GM06990 (cell line): ENCODE data around the gene TRIM58.

Experiments used
- DNase-seq: peaks from one replicate; pipeline ENCODE4 v3.0.0-alpha.2; 2011; ENCODE audit not compliant: insufficient read length; ENCODE audit errors: extremely low read depth
- H3K27me3 ChIP-seq: replicated peaks from 2 replicates; pipeline ENCODE4 v1.6.0; 2011; ENCODE audit warnings: low read length; ENCODE audit not compliant: control insufficient read depth, insufficient read depth
- H3K36me3 ChIP-seq: 2 replicates; pipeline ENCODE4 v1.5.1; 2011; ENCODE audit warnings: low read length; ENCODE audit not compliant: control insufficient read depth, insufficient read depth
- H3K4me3 ChIP-seq: replicated peaks from 2 replicates; pipeline ENCODE4 v1.5.1; 2011; ENCODE audit warnings: low read depth, mild to moderate bottlenecking, control low read depth, low read length
- TF ChIP-seq, protein P1 (sequence below): IDR thresholded peaks from 2 replicates; pipeline ENCODE4 v1.5.1; 2011; ENCODE audit warnings: low read length, control low read depth, mild to moderate bottlenecking, inconsistent platforms; ENCODE audit not compliant: insufficient read depth, poor library complexity, severe bottlenecking

TRIM58 gene

DNA sequence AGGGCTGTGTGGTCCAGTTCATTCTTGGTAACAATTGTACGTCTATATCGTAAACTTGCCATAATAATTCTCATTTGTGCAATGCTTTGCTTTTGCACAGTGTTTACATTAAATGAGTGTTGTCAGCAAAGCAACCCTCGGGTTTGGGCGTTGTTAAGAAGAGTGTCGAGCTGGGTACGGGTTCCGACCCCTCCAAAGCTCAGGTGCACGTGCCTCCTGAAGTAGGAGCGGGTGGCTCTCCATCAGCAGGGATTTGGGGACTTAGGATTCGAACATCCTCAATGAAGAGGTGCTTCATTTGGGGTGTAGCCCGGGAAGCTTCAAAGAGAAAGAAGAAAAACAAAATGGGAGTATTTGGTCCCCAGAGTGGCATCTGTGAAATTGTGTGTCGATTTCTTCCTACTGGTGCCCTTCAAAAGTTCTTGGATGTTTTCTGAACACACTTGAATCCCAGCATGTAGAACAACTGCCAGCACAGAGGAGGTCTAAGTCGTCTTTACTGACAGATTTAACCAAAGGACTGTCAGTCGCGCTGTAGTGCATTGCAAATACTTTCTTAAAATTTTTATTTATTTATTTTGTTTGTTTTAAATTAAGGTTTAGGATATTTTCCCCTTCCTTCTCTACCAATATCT lies 1.1 kb downstream of the TRIM58 start:
- Histone ChIP-seq H3K4me3 (no peak overlapping the region), H3K36me3 (no peaks in the 10 kb centered on the region), H3K27me3 (no peaks in the 10 kb centered on the region; the same call in 1 of the 2 replicates)
- TF ChIP-seq, protein P1, sequence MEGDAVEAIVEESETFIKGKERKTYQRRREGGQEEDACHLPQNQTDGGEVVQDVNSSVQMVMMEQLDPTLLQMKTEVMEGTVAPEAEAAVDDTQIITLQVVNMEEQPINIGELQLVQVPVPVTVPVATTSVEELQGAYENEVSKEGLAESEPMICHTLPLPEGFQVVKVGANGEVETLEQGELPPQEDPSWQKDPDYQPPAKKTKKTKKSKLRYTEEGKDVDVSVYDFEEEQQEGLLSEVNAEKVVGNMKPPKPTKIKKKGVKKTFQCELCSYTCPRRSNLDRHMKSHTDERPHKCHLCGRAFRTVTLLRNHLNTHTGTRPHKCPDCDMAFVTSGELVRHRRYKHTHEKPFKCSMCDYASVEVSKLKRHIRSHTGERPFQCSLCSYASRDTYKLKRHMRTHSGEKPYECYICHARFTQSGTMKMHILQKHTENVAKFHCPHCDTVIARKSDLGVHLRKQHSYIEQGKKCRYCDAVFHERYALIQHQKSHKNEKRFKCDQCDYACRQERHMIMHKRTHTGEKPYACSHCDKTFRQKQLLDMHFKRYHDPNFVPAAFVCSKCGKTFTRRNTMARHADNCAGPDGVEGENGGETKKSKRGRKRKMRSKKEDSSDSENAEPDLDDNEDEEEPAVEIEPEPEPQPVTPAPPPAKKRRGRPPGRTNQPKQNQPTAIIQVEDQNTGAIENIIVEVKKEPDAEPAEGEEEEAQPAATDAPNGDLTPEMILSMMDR: no peak
- DNase-seq: no peak

DNA sequence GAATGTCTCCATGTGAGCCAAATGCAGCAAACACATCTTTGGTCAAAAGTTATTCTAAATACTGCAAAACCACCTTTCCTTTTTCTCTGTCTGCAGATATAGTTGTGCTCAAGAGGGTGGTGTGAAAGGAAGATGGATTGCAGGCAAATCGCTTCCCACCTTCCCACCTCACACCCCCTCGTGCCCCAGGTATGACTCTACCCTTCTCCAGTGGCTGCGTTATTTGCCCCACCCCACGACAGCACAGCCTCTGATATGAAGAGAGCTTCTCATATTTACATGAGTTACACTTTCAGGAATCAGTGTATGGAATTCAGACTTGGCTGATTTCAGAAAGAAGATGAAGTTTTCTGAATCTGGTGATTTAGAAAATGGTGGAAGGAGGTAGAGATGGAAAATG lies 5.8 kb downstream of the TRIM58 start:
- no peak for DNase-seq
- Histone ChIP-seq H3K36me3 (no peaks in the 10 kb centered on the region), H3K27me3 (no peaks in the 10 kb centered on the region), H3K4me3 (no peak overlapping the region)
- TF ChIP-seq, protein P1: no peak

DNA sequence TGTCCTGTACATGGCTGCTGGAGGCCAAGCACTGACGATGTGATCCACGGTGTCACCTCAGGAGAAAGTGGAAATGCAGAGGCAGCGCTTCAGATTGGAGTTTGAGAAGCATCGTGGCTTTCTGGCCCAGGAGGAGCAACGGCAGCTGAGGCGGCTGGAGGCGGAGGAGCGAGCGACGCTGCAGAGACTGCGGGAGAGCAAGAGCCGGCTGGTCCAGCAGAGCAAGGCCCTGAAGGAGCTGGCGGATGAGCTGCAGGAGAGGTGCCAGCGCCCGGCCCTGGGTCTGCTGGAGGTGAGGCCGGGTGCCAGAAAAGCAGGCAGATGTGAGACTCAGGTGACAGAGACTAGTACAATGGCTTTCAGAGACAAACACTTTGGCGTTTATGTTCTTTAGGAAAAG lies 7.7 kb downstream of the TRIM58 start:
- TF ChIP-seq, protein P1: no peak
- Histone ChIP-seq H3K27me3 (no peaks in the 10 kb centered on the region), H3K4me3 (no peak overlapping the region), H3K36me3 (no peaks in the 10 kb centered on the region)
- no peak for DNase-seq

DNA sequence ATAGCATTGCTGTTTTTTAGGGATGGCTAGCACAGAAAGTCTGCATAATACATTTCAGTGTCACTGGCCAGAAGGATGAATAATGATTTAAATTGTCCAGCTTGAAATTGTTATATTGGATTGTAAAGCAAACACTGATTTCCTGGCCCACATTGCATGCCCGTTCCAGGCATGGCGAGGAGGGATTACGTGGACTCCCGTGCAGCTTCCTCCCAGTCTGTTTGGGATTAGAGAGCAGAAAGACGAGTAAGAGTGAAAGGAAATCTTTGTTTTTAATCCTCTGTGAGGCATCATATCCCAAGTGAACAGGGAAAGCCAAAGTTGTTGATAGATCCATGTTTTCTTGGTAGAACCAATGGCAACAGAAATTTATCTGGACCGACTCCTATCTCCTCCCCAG lies 8.4 kb downstream of the TRIM58 start:
- Histone ChIP-seq H3K27me3 (no peaks in the 10 kb centered on the region), H3K4me3 (no peak overlapping the region), H3K36me3 (no peaks in the 10 kb centered on the region)
- TF ChIP-seq, protein P1: no peak
- no peak for DNase-seq

DNA sequence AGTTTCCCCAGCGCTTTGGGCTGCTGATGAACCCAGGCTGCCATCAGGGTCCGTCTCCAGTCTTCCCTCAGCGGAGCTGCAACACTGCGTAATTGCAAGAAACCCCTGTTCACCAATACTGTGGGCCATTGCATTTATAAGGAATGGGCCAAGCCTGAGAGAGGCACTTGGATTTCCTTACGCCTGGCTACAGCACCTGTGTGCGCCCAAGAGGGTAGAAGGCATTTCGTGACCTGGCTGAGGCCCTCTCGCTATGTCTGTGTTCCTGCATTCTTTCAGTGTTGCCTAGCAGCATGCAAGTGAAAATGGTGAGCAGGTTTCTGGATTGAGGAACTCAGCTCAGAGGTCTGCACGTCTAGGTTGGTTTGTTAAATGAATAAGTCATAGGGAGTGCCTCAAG lies 26.4 kb downstream of the TRIM58 start:
- TF ChIP-seq, protein P1: no peak
- Histone ChIP-seq H3K36me3 (no peaks in the 10 kb centered on the region), H3K4me3 (no peak overlapping the region), H3K27me3 (no peaks in the 10 kb centered on the region)
- no peak for DNase-seq

DNA sequence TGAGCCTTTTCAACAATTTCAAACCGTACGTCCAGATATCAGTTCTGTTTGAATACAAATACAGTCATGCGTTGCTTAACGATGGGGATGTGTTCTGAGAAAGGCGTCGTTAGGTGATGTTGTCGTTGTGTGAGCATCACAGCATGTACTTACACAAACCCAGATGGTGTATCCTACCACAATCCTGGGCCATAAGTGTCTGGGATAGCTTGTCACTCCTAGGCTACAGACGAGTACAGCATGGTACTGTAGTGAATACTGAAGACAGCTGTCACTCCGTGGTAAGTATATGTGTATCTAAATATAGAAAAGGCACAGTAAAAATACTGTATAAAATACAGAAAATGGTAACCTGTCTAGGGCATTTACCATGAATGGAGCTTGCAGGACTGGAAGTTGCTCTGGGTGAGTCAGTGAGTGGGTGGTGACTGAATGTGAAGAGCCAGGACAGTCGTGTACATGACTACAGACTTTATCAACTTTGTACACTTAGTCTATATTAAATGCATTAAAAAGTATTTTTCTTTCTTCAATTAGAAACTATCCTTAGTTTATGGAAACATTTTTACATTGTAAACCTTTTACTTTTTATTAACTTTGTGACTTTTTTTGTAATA lies 27.9 kb downstream of the TRIM58 start:
- H3K4me3 ChIP-seq: no peak overlapping the region
- no peaks in the 10 kb centered on the region for H3K27me3 ChIP-seq
- H3K36me3 ChIP-seq: no peaks in the 10 kb centered on the region
- TF ChIP-seq, protein P1: no peak
- no peak for DNase-seq
